Parathyroid adenoma (tissue), 2 donors: ENCODE data around the gene EXTL1.

ENCODE experiments used
- H2AFZ ChIP-seq: fragments of 300-600 bp; sonication (generic); one replicate; pipeline ENCODE4 v1.7.0; 2017; ENCODE audit warnings: antibody characterized with exemption, mild to moderate bottlenecking
- H3K27ac ChIP-seq: fragments of 300-600 bp; sonication (generic); one replicate; pipeline ENCODE4 v1.7.0; 2017
- H3K27me3 ChIP-seq: fragments of 300-600 bp; sonication (generic); one replicate; pipeline ENCODE4 v1.7.0; 2017; ENCODE audit warnings: low read length; ENCODE audit not compliant: control insufficient read depth, insufficient read depth
- H3K36me3 ChIP-seq: fragments of 300-600 bp; sonication (generic); one replicate; pipeline ENCODE4 v1.7.0; 2017; ENCODE audit warnings: low read length; ENCODE audit not compliant: control insufficient read depth, insufficient read depth
- H3K4me1 ChIP-seq: fragments of 300-600 bp; sonication (generic); one replicate; pipeline ENCODE4 v1.7.0; 2017; ENCODE audit warnings: control low read depth
- H3K4me2 ChIP-seq: fragments of 300-600 bp; sonication (generic); one replicate; pipeline ENCODE4 v1.7.0; 2017; ENCODE audit warnings: low read length
- H3K4me3 ChIP-seq: fragments of 300-600 bp; sonication (generic); one replicate; pipeline ENCODE4 v1.7.0; 2017; ENCODE audit warnings: low read depth, low read length
- H3K79me2 ChIP-seq: fragments of 300-600 bp; sonication (generic); one replicate; pipeline ENCODE4 v1.7.0; 2017; ENCODE audit warnings: control low read depth
- H3K9ac ChIP-seq: fragments of 300-600 bp; sonication (generic); one replicate; pipeline ENCODE4 v1.7.0; 2017; ENCODE audit warnings: mild to moderate bottlenecking
- H3K9me3 ChIP-seq: fragments of 300-600 bp; sonication (generic); one replicate; pipeline ENCODE4 v1.7.0; 2017; ENCODE audit warnings: low read length; ENCODE audit not compliant: control insufficient read depth
- CTCF ChIP-seq: fragments of 300-600 bp; sonication (generic); IDR thresholded peaks from one replicate; pipeline ENCODE4 v1.7.0; 2017; ENCODE audit warnings: antibody characterized with exemption, mild to moderate bottlenecking
- donor health status: primary hyperparathyroidism.

EXTL1 gene

GRCh38 chr1:25987951-25988350, 33.6 kb upstream of the EXTL1 start:
- TF ChIP-seq CTCF, result no peak
- Histone ChIP-seq H3K9me3 (no peaks in the 10 kb centered on the region), H2AFZ (no peak overlapping the region), H3K27me3 (no peaks in the 10 kb centered on the region), H3K9ac (no peak overlapping the region), H3K79me2 (no peaks in the 10 kb centered on the region), H3K36me3 (no peaks in the 10 kb centered on the region), H3K4me1 (peaks cover 5% of the 10 kb centered on the region), H3K4me3 (no peak overlapping the region), H3K4me2 (peak overlapping the region; percentile 37), H3K27ac (no peak overlapping the region)

- Histone ChIP-seq H3K36me3 (no peaks in the 10 kb centered on the region), H3K27me3 (no peaks in the 10 kb centered on the region), H3K4me3 (no peak overlapping the region), H3K79me2 (no peaks in the 10 kb centered on the region), H3K9me3 (no peaks in the 10 kb centered on the region), H2AFZ (no peak overlapping the region), H3K9ac (no peak overlapping the region), H3K27ac (no peak overlapping the region), H3K4me2 (no peak overlapping the region), H3K4me1 (peaks cover 9% of the 10 kb centered on the region)
- TF ChIP-seq CTCF, result no peak
Observed at GRCh38 chr1:25989440-25990234, 31.9 kb upstream of the EXTL1 start.

DNA sequence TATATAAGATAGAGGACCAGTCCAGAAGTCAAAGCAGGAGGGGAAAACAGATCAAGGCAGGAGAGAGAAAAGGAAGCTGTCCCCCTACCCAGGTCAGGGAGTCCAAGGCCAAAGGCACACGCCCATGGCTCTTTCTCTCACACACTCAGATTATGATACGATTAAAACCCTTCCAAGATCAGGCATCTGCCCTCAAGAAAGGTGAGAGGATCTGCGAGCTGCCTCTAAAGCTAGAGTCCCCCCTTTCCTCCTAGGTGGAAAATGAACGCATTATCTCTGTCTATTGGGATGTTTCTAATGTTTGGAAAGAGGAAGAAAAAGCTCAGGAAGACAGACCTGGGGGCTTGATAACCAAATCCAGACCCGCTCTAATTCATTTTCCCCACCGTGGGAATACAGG, 31.3 kb upstream of the EXTL1 start:
- no peak overlapping the region for H3K4me3 ChIP-seq
- no peaks in the 10 kb centered on the region for H3K36me3 ChIP-seq
- H3K9ac ChIP-seq, result no peak overlapping the region
- peak overlapping the region; percentile 25 for H3K4me2 ChIP-seq
- H3K27me3 ChIP-seq, result no peaks in the 10 kb centered on the region
- H3K27ac ChIP-seq, result no peak overlapping the region
- H2AFZ ChIP-seq, result no peak overlapping the region
- H3K79me2 ChIP-seq, result no peaks in the 10 kb centered on the region
- H3K9me3 ChIP-seq, result no peaks in the 10 kb centered on the region
- no peak for TF ChIP-seq CTCF
- peaks cover 9% of the 10 kb centered on the region for H3K4me1 ChIP-seq

DNA sequence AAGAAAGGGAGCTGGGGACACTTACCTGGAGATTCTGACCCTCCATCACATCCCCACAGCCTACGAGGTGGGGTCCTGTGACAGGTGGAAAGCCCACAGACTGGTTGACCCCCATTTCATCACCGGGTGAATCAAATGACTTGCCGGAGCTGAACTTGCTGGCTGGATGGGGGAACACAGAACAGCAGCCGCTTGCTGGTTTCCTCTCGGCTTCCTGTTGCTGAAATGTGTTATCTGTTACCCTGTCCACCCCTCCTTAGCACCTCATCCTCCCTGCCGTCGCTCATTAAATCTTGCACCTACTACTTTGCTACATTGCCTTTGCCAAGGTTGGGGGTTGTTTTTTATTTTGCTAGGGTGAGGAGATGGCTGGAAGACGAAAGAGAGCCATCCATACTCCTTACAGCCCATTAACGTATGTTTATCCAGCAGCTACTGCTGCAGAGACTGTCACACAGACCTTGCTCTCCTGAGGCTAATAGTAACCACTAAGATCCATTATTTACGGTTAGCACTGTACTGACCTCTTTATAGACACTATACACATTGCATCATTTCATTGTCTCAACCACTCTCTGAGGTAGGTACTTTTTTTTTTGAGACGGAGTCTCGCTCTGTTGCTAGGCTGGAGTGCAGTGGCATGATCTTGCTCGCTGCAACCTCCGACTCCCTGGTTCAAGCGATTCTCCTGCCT, 30.7 kb upstream of the EXTL1 start:
- TF ChIP-seq CTCF, result no peak
- peak overlapping the region; percentile 25 for H3K4me2 ChIP-seq
- no peaks in the 10 kb centered on the region for H3K79me2 ChIP-seq
- H2AFZ ChIP-seq, result no peak overlapping the region
- H3K27me3 ChIP-seq, result no peaks in the 10 kb centered on the region
- H3K27ac ChIP-seq, result no peak overlapping the region
- peaks cover 9% of the 10 kb centered on the region for H3K4me1 ChIP-seq
- H3K9ac ChIP-seq, result no peak overlapping the region
- no peaks in the 10 kb centered on the region for H3K36me3 ChIP-seq
- H3K4me3 ChIP-seq, result no peak overlapping the region
- no peaks in the 10 kb centered on the region for H3K9me3 ChIP-seq
